Suprapubic skin (tissue), 4 donors: ENCODE measurements around the gene PDZD8.

ENCODE experiments used
- EP300 ChIP-seq: sonication (generic); formaldehyde crosslinking; IDR thresholded peaks from one replicate; pipeline ENCODE4 v1.6.1; 2017; ENCODE audit warnings: antibody characterized with exemption
- POLR2A ChIP-seq, 2 donors: fragments of 450-650 bp; IDR thresholded peaks; one replicate each; pipeline ENCODE4 v1.6.1; 2017; ENCODE audit warnings: antibody characterized with exemption in 2 of 2, mild to moderate bottlenecking in 2 of 2, moderate library complexity in 2 of 2
- POLR2AphosphoS5 ChIP-seq, 3 donors: sonication (generic); formaldehyde crosslinking; IDR thresholded peaks; one replicate each; pipeline ENCODE4 v1.6.1; 2017; ENCODE audit warnings: antibody characterized with exemption in 3 of 3
- TF ChIP-seq, protein P1 (sequence below), 2 donors: fragments of 200-600 bp in 1 of 2; fragments of 450-650 bp in 1 of 2; sonication (generic) in 1 of 2; IDR thresholded peaks; one replicate each; pipeline ENCODE4 v1.5.1; 2016 to 2019; ENCODE audit warnings: antibody characterized with exemption in 2 of 2, mild to moderate bottlenecking in 1 of 2, moderate library complexity in 1 of 2

- TF ChIP-seq POLR2AphosphoS5 (IDR thresholded peaks at IDR 0.05) (no peak), POLR2A (IDR thresholded peaks at IDR 0.05) (no peak), EP300 (no peak)
- TF ChIP-seq, protein P1, sequence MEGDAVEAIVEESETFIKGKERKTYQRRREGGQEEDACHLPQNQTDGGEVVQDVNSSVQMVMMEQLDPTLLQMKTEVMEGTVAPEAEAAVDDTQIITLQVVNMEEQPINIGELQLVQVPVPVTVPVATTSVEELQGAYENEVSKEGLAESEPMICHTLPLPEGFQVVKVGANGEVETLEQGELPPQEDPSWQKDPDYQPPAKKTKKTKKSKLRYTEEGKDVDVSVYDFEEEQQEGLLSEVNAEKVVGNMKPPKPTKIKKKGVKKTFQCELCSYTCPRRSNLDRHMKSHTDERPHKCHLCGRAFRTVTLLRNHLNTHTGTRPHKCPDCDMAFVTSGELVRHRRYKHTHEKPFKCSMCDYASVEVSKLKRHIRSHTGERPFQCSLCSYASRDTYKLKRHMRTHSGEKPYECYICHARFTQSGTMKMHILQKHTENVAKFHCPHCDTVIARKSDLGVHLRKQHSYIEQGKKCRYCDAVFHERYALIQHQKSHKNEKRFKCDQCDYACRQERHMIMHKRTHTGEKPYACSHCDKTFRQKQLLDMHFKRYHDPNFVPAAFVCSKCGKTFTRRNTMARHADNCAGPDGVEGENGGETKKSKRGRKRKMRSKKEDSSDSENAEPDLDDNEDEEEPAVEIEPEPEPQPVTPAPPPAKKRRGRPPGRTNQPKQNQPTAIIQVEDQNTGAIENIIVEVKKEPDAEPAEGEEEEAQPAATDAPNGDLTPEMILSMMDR (IDR thresholded peaks at IDR 0.05) = no peak
These were observed 7.6 kb upstream of the PDZD8 start for GRCh38 chr10:117382861-117383260.
